H9 (cell line): ENCODE results near the gene DENND4A. TPM values are rescaled to one million over a fixed set of nuclear protein-coding genes. Genes with fewer than 3 reads are reported as not detected.

Experiments
- DNase-seq: peaks from one replicate; pipeline ENCODE4 v3.0.0-alpha.2; 2017
- H2AFZ ChIP-seq: one replicate; pipeline ENCODE4 v1.6.1; 2013; ENCODE audit warnings: mild to moderate bottlenecking, low read length, control low read depth, moderate library complexity
- H2AK5ac ChIP-seq: 2 replicates; pipeline ENCODE4 v1.6.1; 2013; ENCODE audit warnings: low read length, control low read depth, mixed read lengths; ENCODE audit not compliant: insufficient read length
- H2BK120ac ChIP-seq: one replicate; pipeline ENCODE4 v1.6.1; 2013; ENCODE audit warnings: low read depth, mild to moderate bottlenecking, low read length, control low read depth, inconsistent platforms; ENCODE audit not compliant: poor library complexity, severe bottlenecking
- H2BK12ac ChIP-seq: 2 replicates; pipeline ENCODE4 v1.6.1; 2013; ENCODE audit warnings: low read length, control low read depth, mixed read lengths, low read depth; ENCODE audit not compliant: insufficient read length
- H2BK15ac ChIP-seq: 2 replicates; pipeline ENCODE4 v1.6.1; 2013; ENCODE audit warnings: low read depth, low read length, control low read depth
- H2BK20ac ChIP-seq: one replicate; pipeline ENCODE4 v1.6.1; 2013; ENCODE audit warnings: low read depth, mild to moderate bottlenecking, low read length, control low read depth, inconsistent platforms; ENCODE audit not compliant: poor library complexity, severe bottlenecking
- H2BK5ac ChIP-seq: 2 replicates; pipeline ENCODE4 v1.6.1; 2013; ENCODE audit warnings: low read length, control low read depth, mixed read lengths; ENCODE audit not compliant: insufficient read length
- H3K14ac ChIP-seq: 2 replicates; pipeline ENCODE4 v1.6.1; 2013; ENCODE audit warnings: low read length, control low read depth; ENCODE audit not compliant: insufficient read depth
- H3K18ac ChIP-seq: 2 replicates; pipeline ENCODE4 v1.6.1; 2013; ENCODE audit warnings: low read depth, mild to moderate bottlenecking, mixed read lengths, low read length, control low read depth; ENCODE audit not compliant: insufficient read length
- H3K23ac ChIP-seq: 2 replicates; pipeline ENCODE4 v1.6.1; 2013; ENCODE audit warnings: low read length, control low read depth, mixed read lengths, low read depth; ENCODE audit not compliant: insufficient read length
- H3K23me2 ChIP-seq: 2 replicates; pipeline ENCODE4 v1.6.1; 2013; ENCODE audit warnings: low read depth, mild to moderate bottlenecking, mixed read lengths, low read length, control low read depth; ENCODE audit not compliant: insufficient read length, poor library complexity, severe bottlenecking
- H3K27ac ChIP-seq: 2 replicates; pipeline ENCODE4 v1.5.1; 2013; ENCODE audit warnings: low read length, control low read depth, mixed read lengths, low read depth; ENCODE audit not compliant: insufficient read length
- H3K27me3 ChIP-seq: 2 replicates; pipeline ENCODE4 v1.6.1; 2013; ENCODE audit warnings: low read length, control low read depth, inconsistent platforms; ENCODE audit not compliant: insufficient read depth
- H3K4ac ChIP-seq: 2 replicates; pipeline ENCODE4 v1.6.1; 2013; ENCODE audit warnings: low read depth, mild to moderate bottlenecking, control low read depth, inconsistent platforms, low read length, moderate library complexity
- H3K4me1 ChIP-seq: 2 replicates; pipeline ENCODE4 v1.6.1; 2013; ENCODE audit warnings: low read length, control low read depth, inconsistent platforms; ENCODE audit not compliant: insufficient read depth
- H3K4me2 ChIP-seq: 2 replicates; pipeline ENCODE4 v1.6.1; 2013; ENCODE audit warnings: low read length, control low read depth, mixed read lengths; ENCODE audit not compliant: insufficient read length, insufficient read depth
- H3K56ac ChIP-seq: 2 replicates; pipeline ENCODE4 v1.6.1; 2013; ENCODE audit warnings: low read depth, mild to moderate bottlenecking, mixed read lengths, low read length, control low read depth; ENCODE audit not compliant: insufficient read length
- H3K79me1 ChIP-seq: 2 replicates; pipeline ENCODE4 v1.6.1; 2013; ENCODE audit warnings: low read depth, mild to moderate bottlenecking, moderate library complexity, low read length, control low read depth, inconsistent platforms; ENCODE audit not compliant: insufficient read depth, poor library complexity, severe bottlenecking
- H3K79me2 ChIP-seq: 2 replicates; pipeline ENCODE4 v1.6.1; 2013; ENCODE audit warnings: low read length, control low read depth, inconsistent platforms; ENCODE audit not compliant: insufficient read depth
- H3K9ac ChIP-seq: 2 replicates; pipeline ENCODE4 v1.6.1; 2013; ENCODE audit warnings: low read length, control low read depth, mixed read lengths; ENCODE audit not compliant: insufficient read length; ENCODE audit errors: extremely low read depth
- H3K9me3 ChIP-seq: one replicate; pipeline ENCODE4 v1.6.1; 2013; ENCODE audit warnings: low read depth, low read length, inconsistent platforms; ENCODE audit not compliant: control insufficient read depth
- H3T11ph ChIP-seq: one replicate; pipeline ENCODE4 v1.6.1; 2013; ENCODE audit warnings: mild to moderate bottlenecking, low read length, control low read depth, inconsistent platforms
- H4K20me1 ChIP-seq: one replicate; pipeline ENCODE4 v1.6.1; 2013; ENCODE audit not compliant: control insufficient read depth, insufficient read length, insufficient read depth
- H4K5ac ChIP-seq: 2 replicates; pipeline ENCODE4 v1.6.1; 2013; ENCODE audit warnings: low read depth, mild to moderate bottlenecking, mixed read lengths, low read length, control low read depth; ENCODE audit not compliant: insufficient read length
- H4K8ac ChIP-seq: replicated peaks from 2 replicates; pipeline ENCODE4 v1.6.1; 2013; ENCODE audit warnings: low read length, control low read depth, mixed read lengths, low read depth; ENCODE audit not compliant: insufficient read length
- H4K91ac ChIP-seq: 2 replicates; pipeline ENCODE4 v1.6.1; 2013; ENCODE audit warnings: low read depth, mild to moderate bottlenecking, moderate library complexity, mixed read lengths, low read length, control low read depth; ENCODE audit not compliant: insufficient read length
- H3K27ac Mint-ChIP-seq, 3 experiments: 2 replicates in 2 of 3; 3 replicates in 1 of 3; pipeline ENCODE4 v1.8.0; 2020 to 2021; ENCODE audit warnings: mixed read lengths in 3 of 3, mild to moderate bottlenecking in 1 of 3, moderate library complexity in 1 of 3
- H3K27me3 Mint-ChIP-seq: 2 replicates; pipeline ENCODE4 v1.8.0; 2021; ENCODE audit warnings: low read depth, mild to moderate bottlenecking, moderate library complexity, mixed read lengths
- H3K36me3 Mint-ChIP-seq, 3 experiments: 2 replicates in 2 of 3; 3 replicates in 1 of 3; pipeline ENCODE4 v1.8.0; 2020 to 2021; ENCODE audit warnings: low read depth in 3 of 3, mixed read lengths in 3 of 3; ENCODE audit not compliant: insufficient read depth in 1 of 3
- H3K4me1 Mint-ChIP-seq, 2 experiments: 2 replicates each; pipeline ENCODE4 v1.8.0; 2020; ENCODE audit warnings: mixed read lengths in 2 of 2
- H3K4me3 Mint-ChIP-seq, 2 experiments: 2 replicates in 1 of 2; 3 replicates in 1 of 2; pipeline ENCODE4 v1.8.0; 2020 to 2021; ENCODE audit warnings: mild to moderate bottlenecking in 2 of 2, mixed read lengths in 2 of 2, moderate library complexity in 1 of 2
- H3K9me3 Mint-ChIP-seq, 2 experiments: 2 replicates in 1 of 2; 3 replicates in 1 of 2; pipeline ENCODE4 v1.8.0; 2020; ENCODE audit warnings: mild to moderate bottlenecking in 2 of 2, mixed read lengths in 2 of 2, moderate library complexity in 1 of 2
- CTCF ChIP-seq: fragments of 200-600 bp; sonication (generic); conservative IDR thresholded peaks from 3 replicates; pipeline ENCODE4 v1.8.0; 2021; ENCODE audit warnings: antibody characterized with exemption, mild to moderate bottlenecking
- total RNA-seq: library from RNA; stranded (reverse); gene quantifications from 2 replicates; pipeline ENCODE4 v1.2.1, GENCODE V29; 2021

DENND4A gene
- total RNA-seq, 1 experiment from 2014 or later: 4.7 TPM

GRCh38 chr15:65731926-65732325 lies 60.2 kb downstream of the DENND4A start:
- Histone ChIP-seq H3K27me3 (no peaks in the 10 kb centered on the region), H3K14ac (no peak overlapping the region), H4K20me1 (no peaks in the 10 kb centered on the region), H2BK20ac (no peak overlapping the region), H3K9me3 (no peaks in the 10 kb centered on the region), H4K5ac (no peak overlapping the region), H2BK5ac (no peak overlapping the region), H4K8ac (no peak overlapping the region), H3T11ph (no peak overlapping the region), H3K4ac (no peak overlapping the region), H2BK15ac (no peak overlapping the region), H3K79me1 (no peaks in the 10 kb centered on the region), H3K56ac (no peak overlapping the region), H2BK120ac (no peak overlapping the region), H4K91ac (no peak overlapping the region), H3K9ac (no peak overlapping the region), H3K4me2 (no peak overlapping the region), H3K79me2 (no peaks in the 10 kb centered on the region), H2AK5ac (no peak overlapping the region), H2AFZ (no peak overlapping the region), H3K27ac (no peak overlapping the region), H3K23me2 (no peaks in the 10 kb centered on the region), H3K4me1 (no peaks in the 10 kb centered on the region), H3K18ac (no peak overlapping the region), H3K23ac (no peak overlapping the region), H2BK12ac (no peak overlapping the region)
- Mint-ChIP-seq H3K27me3 (no peaks in the 10 kb centered on the region), H3K4me1 (peaks cover 11% of the 10 kb centered on the region in 2 experiments), H3K4me3 (no peak overlapping the region), H3K27ac (0 out of 7 replicates have a peak overlapping the region, but pooled peaks of 1 of the 3 experiments have one; percentile 16), H3K9me3 (no peaks in the 10 kb centered on the region), H3K36me3 (no peaks in the 10 kb centered on the region)
- no peak for DNase-seq
- TF ChIP-seq CTCF: no peak
